ENCODE data around the gene PLA2G2C. TPM values are rescaled to one million over a fixed set of nuclear protein-coding genes. Genes with fewer than 3 reads are reported as not detected.

PLA2G2C gene
- total RNA-seq, 2 experiments from 2014 or later: 0.44 to 0.57 TPM

GRCh38 chr1:20183035-20183434 is 3.3 kb downstream of the PLA2G2C start:
- Histone ChIP-seq H3K36me3 (ENCODE audit: insufficient read depth, low read length) (no peaks in the 10 kb centered on the region; the same call in 1 of the 2 replicates), H3K4me3 (ENCODE audit: low read depth, low read length, poor library complexity, severe bottlenecking) (no peak overlapping the region), H3K9me2 (ENCODE audit: insufficient read depth, low read length) (no peaks in the 10 kb centered on the region), H2AFZ (ENCODE audit: low read length) (no peak overlapping the region), H4K20me1 (ENCODE audit: insufficient read depth, low read length) (no peaks in the 10 kb centered on the region), H3K79me2 (ENCODE audit: insufficient read depth, low read depth, low read length) (no peaks in the 10 kb centered on the region), H3K4me2 (ENCODE audit: low read length) (no peak overlapping the region), H3K9me3 (ENCODE audit: low read length) (peaks cover 8% of the 10 kb centered on the region; the same call in 1 of the 2 replicates), H3K4me1 (ENCODE audit: insufficient read depth, low read length, poor library complexity, severe bottlenecking) (peaks cover 51% of the 10 kb centered on the region), H3K27ac (ENCODE audit: low read depth, low read length, poor library complexity, severe bottlenecking) (no peak overlapping the region)
- POLR2A ChIA-PET: no interaction called here
- TF ChIP-seq CTCF (conservative IDR thresholded peaks at IDR 0.05; ENCODE audit: low read length): no peak
- no peak for TF ChIP-seq EZH2phosphoT487 (IDR thresholded peaks at IDR 0.05; ENCODE audit: borderline replicate concordance, low read depth, low read length)
- BruUV-seq (replicated peaks): no TSS peak
- CTCF ChIA-PET (ENCODE audit: unreplicated experiment): no interaction called here
- DNase-seq (ENCODE audit: low spot score): no peak
- intact Hi-C loops (cut with micrococcal nuclease; ENCODE audit: unreplicated experiment): no loop called here

- BruUV-seq (replicated peaks): no TSS peak
- peaks cover 8% of the 10 kb centered on the region; the same call in 1 of the 2 replicates for H3K9me3 ChIP-seq (ENCODE audit: low read length)
- TF ChIP-seq EZH2phosphoT487 (IDR thresholded peaks at IDR 0.05; ENCODE audit: borderline replicate concordance, low read depth, low read length) (no peak), CTCF (conservative IDR thresholded peaks at IDR 0.05; ENCODE audit: low read length) (no peak)
- intact Hi-C loops (cut with micrococcal nuclease; ENCODE audit: unreplicated experiment): no loop called here
- H3K4me1 ChIP-seq (ENCODE audit: insufficient read depth, low read length, poor library complexity, severe bottlenecking): peaks cover 51% of the 10 kb centered on the region
- H3K9me2 ChIP-seq (ENCODE audit: insufficient read depth, low read length): no peaks in the 10 kb centered on the region
- H3K27ac ChIP-seq (ENCODE audit: low read depth, low read length, poor library complexity, severe bottlenecking): no peak overlapping the region
- no peaks in the 10 kb centered on the region for H3K79me2 ChIP-seq (ENCODE audit: insufficient read depth, low read depth, low read length)
- no peak overlapping the region for H3K4me2 ChIP-seq (ENCODE audit: low read length)
- ChIA-PET POLR2A (no interaction called here), CTCF (ENCODE audit: unreplicated experiment) (no interaction called here)
- no peak overlapping the region for H2AFZ ChIP-seq (ENCODE audit: low read length)
- no peak overlapping the region for H3K4me3 ChIP-seq (ENCODE audit: low read depth, low read length, poor library complexity, severe bottlenecking)
- DNase-seq (ENCODE audit: low spot score): no peak
- H4K20me1 ChIP-seq (ENCODE audit: insufficient read depth, low read length): no peaks in the 10 kb centered on the region
- H3K36me3 ChIP-seq (ENCODE audit: insufficient read depth, low read length): no peaks in the 10 kb centered on the region; the same call in 1 of the 2 replicates
Observed at GRCh38 chr1:20182415-20182814, 3.9 kb downstream of the PLA2G2C start.

GRCh38 chr1:20180844-20181207 is 5.5 kb downstream of the PLA2G2C start:
- ChIA-PET POLR2A (interaction anchor here (1.4 to 1.6 kb wide), 2 partner anchors 16 to 25 kb away, joined by 3 read pairs; no protein-coding TSS in a partner anchor), CTCF (ENCODE audit: unreplicated experiment) (no interaction called here)
- Histone ChIP-seq H3K9me3 (ENCODE audit: low read length) (peaks cover 8% of the 10 kb centered on the region; the same call in 1 of the 2 replicates), H3K4me2 (ENCODE audit: low read length) (no peak overlapping the region), H3K27ac (ENCODE audit: low read depth, low read length, poor library complexity, severe bottlenecking) (no peak overlapping the region), H3K9me2 (ENCODE audit: insufficient read depth, low read length) (no peaks in the 10 kb centered on the region), H3K4me3 (ENCODE audit: low read depth, low read length, poor library complexity, severe bottlenecking) (no peak overlapping the region), H3K4me1 (ENCODE audit: insufficient read depth, low read length, poor library complexity, severe bottlenecking) (peaks cover 45% of the 10 kb centered on the region), H2AFZ (ENCODE audit: low read length) (no peak overlapping the region), H3K79me2 (ENCODE audit: insufficient read depth, low read depth, low read length) (no peaks in the 10 kb centered on the region), H3K36me3 (ENCODE audit: insufficient read depth, low read length) (no peaks in the 10 kb centered on the region; the same call in 1 of the 2 replicates), H4K20me1 (ENCODE audit: insufficient read depth, low read length) (no peaks in the 10 kb centered on the region)
- BruUV-seq (replicated peaks): no TSS peak
- TF ChIP-seq CTCF (conservative IDR thresholded peaks at IDR 0.05; ENCODE audit: low read length): no peak
- intact Hi-C loops (cut with micrococcal nuclease; ENCODE audit: unreplicated experiment): no loop called here
- no peak for DNase-seq (ENCODE audit: low spot score)

Data from OCI-LY7 (cell line).